ENCODE data around the gene IRAK2.
"Not testable (repeated sequence)": the region's sequence is repeated elsewhere in the genome, so short reads cannot be mapped to it uniquely, and the experiment has no call there.

IRAK2 gene

GRCh38 chr3:10164546-10165393 is at the start of gene IRAK2:
Gene IRAK2 (plus strand): TSS chr3:10164919. CDS start chr3:10164955, 36 bp downstream.
- no peak for DNase-seq

GRCh38 chr3:10115326-10116137 is 49.2 kb upstream of the IRAK2 start, which contains the start of gene BRK1:
Gene BRK1 (plus strand): TSS chr3:10115675. CDS start chr3:10115702, 27 bp downstream.
- DNase-seq: peak; percentile 82

DNA sequence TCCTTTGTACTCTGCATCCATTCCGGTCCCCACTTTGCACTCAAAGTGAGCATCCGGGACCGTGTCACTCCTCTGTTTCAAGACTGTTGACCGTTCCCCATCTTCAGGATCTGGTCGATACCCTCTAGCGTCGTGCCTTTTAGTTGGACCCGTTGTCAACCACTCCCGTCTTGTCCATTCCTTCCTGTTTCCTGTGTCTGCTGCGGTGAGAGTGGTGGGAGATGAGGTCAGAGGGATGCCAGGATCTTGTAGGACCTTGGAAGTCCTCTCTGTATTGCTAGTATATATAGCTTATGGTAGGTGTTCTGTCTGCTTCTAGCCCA is 48.6 kb upstream of the IRAK2 start:
- DNase-seq: no peak

- no peak for DNase-seq
Observed at GRCh38 chr3:10116928-10117327, 47.8 kb upstream of the IRAK2 start.

DNA sequence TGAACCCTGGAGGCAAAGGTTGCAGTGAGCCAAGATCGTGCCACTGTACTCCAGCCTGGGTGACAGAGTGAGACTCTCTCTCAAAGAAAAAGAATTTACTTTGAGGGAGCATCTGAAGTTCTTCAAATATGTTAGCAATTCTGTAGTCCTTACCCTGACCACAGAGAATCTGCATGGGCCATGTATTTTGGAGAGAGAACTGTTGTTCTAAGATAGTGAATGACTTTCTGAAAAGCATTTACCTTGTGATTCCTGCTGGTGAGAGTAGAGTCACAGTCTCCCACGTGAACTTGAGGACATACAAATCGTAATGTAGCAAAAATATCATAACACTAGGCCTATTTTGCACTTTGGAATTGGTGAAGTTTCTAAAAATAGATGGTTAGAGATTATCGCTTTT is 45.3 kb upstream of the IRAK2 start:
- no peak for DNase-seq

GRCh38 chr3:10121064-10121463 is 43.7 kb upstream of the IRAK2 start:
- no peak for DNase-seq

- no peak for DNase-seq
Observed at GRCh38 chr3:10122724-10123123, 42.0 kb upstream of the IRAK2 start.

DNA sequence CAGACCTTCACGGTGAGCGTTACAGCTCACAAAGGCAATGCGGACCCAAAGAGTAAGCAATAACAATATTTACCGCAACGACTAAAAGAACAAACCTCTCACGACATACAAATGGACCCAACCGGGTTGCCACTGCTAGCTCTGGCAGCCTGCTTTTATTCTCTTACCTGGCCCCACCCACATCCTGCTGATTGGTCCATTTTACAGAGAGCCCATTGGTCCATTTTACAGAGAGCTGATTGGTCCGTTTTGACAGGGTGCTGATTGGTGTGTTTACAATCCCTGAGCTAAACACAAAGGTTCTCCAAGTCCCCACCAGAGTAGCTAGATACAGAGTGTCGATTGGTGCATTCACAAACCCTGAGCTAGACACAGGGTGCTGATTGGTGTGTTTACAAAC is 28.8 kb upstream of the IRAK2 start:
- not testable (repeated sequence) for DNase-seq

- DNase-seq: no peak
Observed at GRCh38 chr3:10136426-10137005, 28.2 kb upstream of the IRAK2 start.

DNA sequence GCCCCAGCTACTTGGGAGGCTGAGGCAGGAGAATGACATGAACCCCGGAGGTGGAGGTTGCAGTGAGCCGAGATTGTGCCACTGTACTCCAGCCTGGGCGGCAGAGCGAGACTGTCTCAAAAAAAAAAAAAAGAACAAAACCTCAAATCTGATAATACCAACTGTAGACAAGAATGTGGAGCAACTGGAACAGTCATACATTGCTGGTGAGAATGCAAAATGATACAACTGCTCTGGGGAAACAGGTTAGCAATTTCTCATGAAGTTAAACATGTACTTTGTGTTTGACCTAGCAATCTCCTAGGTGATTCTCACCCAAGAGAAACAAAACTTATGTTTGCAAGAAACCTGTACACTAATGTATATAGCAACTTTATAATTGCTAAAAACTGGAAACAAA is 27.5 kb upstream of the IRAK2 start:
- no peak for DNase-seq

DNA sequence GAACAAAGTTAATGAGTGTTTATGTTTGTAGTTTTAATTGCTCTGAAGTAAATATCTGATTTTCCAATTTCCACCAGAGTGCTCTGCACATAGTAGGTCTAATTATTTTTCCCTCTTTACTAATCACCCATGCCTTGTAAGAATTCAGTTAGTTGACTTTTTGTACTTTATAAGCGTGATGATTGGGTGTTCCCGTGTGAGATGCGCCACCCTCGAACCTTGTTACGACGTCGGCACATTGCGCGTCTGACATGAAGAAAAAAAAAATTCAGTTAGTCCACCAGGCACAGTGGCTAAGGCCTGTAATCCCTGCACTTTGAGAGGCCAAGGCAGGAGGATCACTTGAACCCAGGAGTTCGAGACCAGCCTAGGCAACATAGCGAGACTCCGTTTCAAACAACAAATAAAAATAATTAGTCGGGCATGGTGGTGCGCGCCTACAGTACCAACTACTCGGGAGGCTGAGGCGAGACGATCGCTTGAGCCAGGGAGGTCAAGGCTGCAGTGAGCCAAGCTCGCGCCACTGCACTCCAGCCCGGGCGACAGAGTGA is 23.6 kb upstream of the IRAK2 start:
- no peak for DNase-seq

GRCh38 chr3:10142707-10143560 is 21.8 kb upstream of the IRAK2 start:
- DNase-seq: no peak

- DNase-seq: no peak
Observed at GRCh38 chr3:10145685-10146084, 19.0 kb upstream of the IRAK2 start.

- no peak for DNase-seq
Observed at GRCh38 chr3:10149226-10149625, 15.5 kb upstream of the IRAK2 start.

- no peak for DNase-seq
Observed at GRCh38 chr3:10150987-10151386, 13.7 kb upstream of the IRAK2 start.

- no peak for DNase-seq
Observed at GRCh38 chr3:10154335-10155122, 10.2 kb upstream of the IRAK2 start.

DNA sequence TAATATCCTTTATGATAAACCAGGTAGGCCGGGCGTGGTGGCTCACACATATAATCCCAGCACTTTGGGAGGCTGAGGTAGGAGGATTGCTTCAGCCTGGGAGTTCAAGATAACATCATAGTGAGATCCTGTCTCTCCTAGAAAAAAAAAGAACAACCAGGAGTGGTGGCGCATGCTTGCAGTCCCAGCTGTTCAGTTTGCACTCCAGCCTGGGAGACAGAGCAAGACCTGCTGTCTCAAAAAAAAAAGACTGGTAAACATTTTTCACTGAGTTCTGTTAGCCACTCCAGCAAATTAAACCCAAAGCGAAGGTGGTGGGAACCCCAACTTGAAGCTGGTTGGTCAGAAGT is 9.6 kb upstream of the IRAK2 start:
- DNase-seq: no peak

DNA sequence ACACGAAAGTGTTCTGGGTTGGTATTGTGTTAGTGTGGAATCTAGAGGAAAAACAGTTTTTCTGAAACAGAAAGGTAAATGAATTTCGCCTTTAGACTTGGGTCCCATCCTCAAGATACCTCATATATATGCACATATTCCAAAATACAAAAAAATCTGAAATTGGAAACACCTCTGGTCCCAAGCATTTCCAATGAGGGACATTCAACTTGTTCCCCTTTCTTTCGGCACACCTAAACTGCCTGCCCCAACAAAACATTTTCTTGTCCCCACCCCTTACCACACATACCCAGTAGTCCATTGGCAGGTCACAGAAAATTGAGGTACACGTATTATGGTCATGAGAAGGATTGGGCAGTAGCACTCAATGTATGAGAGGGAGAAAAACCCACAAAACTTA is 9.1 kb upstream of the IRAK2 start:
- no peak for DNase-seq

DNA sequence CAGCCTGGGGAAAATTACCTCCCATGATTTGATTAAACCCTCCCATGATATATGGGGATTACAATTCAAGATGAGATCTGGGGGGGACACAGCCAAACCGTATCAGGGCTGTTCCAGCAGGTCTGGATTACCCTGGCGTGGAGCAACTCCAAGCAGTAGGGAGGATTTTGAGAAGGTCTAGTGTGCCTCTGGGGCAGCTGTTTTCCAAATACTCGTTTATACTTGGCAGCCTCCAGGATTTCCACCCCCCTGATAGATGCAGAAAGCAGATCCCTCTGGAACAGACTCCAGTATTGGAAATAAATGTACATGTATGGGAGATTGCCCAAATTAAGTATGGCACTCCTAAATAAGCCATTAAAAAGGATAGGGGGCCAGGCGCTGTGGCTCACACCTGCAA is 7.7 kb upstream of the IRAK2 start:
- DNase-seq: no peak

- DNase-seq: not testable (repeated sequence)
Observed at GRCh38 chr3:10158555-10158954, 6.2 kb upstream of the IRAK2 start.

GRCh38 chr3:10160346-10160745 is 4.4 kb upstream of the IRAK2 start:
- no peak for DNase-seq

DNA sequence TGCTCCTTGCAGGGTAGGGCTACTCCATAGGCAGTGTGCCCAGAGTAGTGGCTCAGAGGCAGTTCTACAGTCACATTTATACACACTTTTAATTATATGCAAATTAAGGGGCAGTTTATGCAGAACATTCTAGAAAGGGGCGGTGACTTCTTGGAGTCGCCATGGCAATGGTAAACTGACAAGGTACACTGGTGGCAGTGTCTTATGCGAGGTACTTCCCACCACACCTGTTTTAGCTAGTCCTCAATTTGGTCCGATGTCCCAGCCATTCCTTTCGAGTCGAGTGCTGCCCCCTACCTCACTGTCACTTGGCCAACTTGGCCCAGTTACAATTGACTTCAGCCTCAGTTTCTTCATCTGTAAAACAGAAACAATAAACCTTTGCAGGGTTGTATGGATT is 3.8 kb upstream of the IRAK2 start:
- no peak for DNase-seq

All from NCI-H1436 (cell line).